GM19351 (cell line): ENCODE measurements around the gene BHMT2.

Experiments
- ATAC-seq: cut with Tn5 transposase; IDR thresholded peaks from one replicate; pipeline ENCODE4 v1.9.1; 2021; ENCODE audit warnings: mild to moderate bottlenecking, moderate library complexity; ENCODE audit not compliant: unreplicated experiment

BHMT2 gene

GRCh38 chr5:79119486-79119885, 49.9 kb downstream of the BHMT2 start:
- ATAC-seq, result no peak

- ATAC-seq, result no peak
Observed at GRCh38 chr5:79120221-79120620, 50.7 kb downstream of the BHMT2 start.

- ATAC-seq, result no peak
Observed at GRCh38 chr5:79122973-79123372, 53.4 kb downstream of the BHMT2 start.

DNA sequence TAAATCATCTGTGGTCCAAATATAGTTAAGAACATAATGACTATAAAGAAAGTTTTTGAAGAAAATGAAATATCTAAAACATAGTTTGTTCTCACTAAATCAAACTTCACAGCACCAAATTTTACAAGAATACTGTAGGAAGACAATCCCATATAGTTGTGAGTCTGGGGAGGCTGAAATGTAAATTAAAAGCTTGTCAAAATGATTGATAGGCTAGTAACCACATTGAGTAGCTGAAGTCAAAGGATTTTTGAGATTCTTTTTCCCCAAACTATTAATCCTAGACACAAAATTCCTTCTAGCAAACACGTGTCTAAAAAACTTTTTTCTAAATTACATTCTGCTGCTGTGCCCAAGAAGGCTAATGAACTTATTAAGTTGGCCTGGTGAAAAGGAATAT, 55.0 kb downstream of the BHMT2 start:
- no peak for ATAC-seq

DNA sequence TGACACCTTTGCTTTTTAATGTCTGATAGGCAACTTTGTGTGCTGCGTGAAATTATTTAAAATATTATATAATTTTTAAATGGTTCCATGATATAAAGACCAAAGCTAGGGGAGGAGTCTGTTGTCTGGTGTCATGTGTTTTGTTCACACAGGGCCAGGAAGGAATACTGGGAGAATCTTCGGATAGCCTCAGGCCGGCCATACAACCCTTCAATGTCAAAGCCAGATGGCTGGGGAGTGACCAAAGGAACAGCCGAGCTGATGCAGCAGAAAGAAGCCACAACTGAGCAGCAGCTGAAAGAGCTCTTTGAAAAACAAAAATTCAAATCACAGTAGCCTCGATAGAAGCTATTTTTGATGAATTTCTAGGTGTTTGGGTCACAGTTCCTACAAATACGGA, 61.2 kb downstream of the BHMT2 start:
- ATAC-seq, result no peak

DNA sequence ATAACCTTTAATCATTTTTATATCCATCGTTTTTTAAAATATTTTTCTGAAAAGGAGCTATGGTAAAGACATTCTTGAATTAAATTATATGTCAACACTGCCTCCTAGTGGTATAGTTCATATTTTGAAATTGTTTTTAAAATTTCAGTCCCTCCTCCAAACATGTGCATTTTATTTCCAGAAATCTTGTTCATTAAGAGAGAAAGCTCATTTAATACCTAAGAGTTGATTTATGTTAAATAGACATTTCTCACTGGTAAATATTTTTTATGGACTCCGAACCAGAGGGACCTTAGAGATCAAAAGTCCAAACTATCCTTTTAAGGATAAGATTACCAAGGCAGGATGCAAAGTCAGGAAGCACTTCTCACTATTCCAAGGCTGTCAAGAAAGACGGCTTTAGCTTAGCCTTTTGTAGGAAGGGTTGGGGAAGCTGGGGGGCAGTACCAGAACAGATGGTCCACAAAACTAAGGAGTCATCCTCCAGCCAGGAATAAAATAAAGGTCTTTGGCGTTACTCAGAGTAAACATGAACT, 63.6 kb downstream of the BHMT2 start:
- no peak for ATAC-seq

DNA sequence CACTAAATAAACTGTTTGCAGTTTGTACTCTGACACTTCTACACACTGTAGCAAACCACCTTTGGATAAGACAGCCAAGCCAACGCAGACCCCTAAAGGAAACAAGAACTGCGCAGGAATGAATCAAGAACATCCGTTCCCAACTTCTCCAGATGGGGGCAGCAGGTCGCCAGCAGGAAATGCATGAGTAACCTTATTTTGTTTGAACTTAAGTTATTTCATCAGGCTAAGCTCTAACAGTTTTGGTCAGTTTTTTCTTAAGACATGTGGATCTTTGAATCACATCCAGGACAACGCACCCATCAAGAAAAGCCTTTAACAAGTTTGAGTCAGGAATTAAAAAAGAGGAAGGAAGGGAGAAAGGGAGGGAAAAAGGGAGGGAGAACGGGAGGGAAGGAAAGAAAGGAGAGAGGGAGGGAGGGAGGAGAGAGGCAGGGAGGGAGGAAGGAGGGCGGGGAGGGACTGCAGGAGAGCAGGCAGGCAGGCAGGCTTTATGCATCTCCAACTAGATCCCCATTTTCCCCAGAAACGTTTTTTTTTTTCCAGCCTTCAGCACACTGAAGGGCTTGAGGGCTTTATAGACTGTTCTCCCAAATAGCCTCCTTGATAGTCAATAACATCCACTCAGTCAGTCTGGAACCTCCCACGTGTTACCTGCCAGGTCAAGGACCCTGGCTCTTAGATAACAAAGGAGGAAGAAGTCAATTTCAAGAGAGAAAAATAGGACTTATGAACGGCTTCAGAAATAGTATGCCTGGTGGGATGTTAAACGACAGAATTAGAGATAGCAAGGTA, 64.3 kb downstream of the BHMT2 start:
- ATAC-seq, result no peak

DNA sequence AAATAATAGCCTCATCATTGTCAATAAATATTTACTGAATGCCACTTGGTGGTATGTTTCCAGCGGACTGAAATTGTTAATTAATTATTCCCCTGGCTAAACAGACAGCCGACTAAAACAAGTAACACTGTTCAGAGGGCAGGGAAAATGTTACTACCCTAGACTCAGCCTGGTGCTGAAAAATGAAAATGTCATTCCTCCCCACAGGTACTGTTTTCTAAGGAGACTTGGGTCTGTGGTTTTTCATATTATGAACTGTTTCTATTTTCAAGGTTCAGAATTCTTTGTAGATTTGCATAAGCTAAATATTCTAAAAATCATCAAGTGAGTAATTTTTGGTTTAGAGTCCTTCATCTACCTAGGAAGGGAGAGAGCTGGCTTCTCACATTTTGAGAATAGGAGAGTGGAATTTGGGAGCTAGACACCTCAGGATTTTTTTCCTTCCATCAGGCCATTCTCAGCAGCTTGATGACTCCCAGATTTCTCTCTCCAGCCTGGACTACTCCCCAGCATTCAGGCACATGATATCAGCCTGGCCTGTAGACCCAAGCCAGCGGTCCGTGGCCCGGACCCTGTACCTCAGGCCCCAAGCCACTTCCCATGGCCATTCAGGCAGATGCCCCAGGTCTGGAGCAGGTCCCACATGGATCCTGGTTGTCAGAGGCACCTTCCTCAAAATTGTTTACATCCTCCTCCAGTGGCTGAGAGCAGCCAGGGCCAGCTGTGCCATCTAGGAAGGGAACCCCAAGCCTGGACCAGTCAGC, 66.4 kb downstream of the BHMT2 start:
- ATAC-seq, result no peak

DNA sequence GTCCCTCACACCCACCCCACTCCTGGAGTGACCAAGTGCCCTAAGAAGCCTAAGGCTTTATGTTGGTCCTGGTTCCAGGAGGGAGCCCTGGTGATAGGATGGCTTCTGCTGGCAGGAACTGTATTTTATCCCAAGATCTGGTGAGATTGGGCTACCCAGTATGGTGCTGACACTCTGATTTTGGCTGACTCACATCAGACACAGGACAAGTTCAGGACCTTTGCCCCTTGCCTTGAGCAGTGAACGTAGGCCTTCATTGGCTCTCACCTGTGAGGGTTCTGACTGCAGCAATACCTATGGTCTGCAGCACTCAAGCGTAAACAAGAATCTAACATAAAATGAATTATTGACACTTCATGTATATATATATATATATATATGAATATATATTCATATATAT, 67.1 kb downstream of the BHMT2 start:
- ATAC-seq, result no peak
